ENCODE measurements around the gene KCNQ1.
A peak's percentile ranks its signal among the peaks of the same experiment; 100 is the strongest.

The KCNQ1 gene

DNA sequence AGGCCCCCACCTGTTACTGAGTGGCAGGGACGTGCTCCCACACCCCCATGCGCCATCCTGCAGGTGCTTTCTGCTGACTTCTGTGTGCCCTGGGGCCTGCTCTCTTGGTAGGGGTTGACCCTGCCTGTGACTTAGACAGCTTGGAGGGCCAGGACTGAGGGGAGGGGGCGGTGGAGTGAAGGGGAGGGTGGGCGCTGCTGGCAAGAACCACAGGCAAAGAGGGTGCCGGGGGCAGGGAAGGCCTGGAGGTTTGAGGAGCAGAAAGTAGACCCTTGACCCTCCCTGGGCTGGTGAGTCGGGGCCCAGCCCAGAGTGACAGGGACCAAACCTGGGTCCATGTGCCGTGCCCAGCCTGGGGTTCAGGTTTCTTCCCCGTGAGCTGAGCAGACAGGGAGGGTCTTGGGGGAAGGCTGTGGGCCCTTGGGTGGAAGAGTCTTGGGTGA lies 17.8 kb downstream of the KCNQ1 start:
- no peak for DNase-seq

DNA sequence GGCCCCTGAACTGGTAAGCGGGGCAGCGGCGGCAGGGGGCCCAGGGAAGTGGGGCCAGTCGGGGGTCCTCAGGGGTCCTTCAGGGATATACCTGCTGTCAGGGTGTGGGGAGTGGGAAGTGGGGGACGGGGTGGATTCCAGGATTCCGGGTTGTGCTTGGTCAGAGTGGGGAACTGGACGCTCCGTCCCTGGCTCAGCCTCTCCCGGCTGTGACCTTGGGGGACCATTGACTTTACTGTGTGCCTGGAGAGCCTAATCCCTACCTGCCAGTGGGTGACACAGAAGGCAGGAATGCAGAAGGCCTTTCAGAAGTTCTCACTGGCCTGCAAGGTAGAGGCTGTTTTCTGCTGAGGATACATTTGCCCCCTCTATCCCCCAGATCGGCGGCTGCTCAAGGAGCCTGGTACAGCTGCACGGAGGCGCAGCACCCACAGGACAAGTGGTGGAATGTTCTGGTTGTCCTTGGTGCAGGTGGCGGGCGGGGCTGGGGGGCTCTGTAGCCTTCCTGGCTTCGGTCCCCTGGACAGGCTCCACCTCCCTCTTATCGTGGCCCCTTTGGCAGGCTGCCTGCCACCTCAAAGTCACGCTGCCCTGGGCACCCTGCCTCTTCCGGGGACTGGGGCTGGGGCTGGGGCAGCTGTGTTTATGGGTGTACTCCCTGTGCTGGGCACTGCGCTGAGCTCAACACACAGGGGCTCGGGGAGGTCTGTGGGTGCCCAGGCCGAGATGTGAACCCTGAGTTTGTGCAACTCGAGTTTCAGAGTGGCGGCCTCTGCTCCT lies 18.4 kb downstream of the KCNQ1 start:
- no peak for DNase-seq

DNA sequence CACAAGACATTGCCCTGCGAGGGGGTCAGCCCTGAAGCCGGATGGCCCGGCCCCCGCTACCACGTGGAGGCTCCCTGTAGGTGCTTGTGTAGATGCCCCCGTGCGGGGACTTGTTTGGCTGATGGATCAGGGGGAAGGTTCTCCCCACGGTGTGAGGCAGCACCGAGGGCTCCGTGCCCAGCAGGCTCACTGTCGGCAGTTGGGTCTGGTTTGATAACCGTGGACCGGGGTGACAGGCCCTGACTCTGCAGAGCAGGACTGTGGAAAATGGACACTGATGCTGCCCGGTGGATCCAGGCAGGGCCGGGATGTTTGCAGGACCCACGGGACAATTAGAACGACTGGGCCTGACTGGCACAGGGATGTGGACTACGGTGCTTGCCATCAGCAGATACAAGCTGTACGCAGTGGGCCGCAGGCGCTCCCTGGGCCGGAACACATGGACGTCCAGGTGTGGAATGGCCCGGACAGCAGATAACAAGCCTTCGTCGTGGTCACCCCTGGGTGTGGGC lies 19.0 kb downstream of the KCNQ1 start:
- no peak for DNase-seq

DNA sequence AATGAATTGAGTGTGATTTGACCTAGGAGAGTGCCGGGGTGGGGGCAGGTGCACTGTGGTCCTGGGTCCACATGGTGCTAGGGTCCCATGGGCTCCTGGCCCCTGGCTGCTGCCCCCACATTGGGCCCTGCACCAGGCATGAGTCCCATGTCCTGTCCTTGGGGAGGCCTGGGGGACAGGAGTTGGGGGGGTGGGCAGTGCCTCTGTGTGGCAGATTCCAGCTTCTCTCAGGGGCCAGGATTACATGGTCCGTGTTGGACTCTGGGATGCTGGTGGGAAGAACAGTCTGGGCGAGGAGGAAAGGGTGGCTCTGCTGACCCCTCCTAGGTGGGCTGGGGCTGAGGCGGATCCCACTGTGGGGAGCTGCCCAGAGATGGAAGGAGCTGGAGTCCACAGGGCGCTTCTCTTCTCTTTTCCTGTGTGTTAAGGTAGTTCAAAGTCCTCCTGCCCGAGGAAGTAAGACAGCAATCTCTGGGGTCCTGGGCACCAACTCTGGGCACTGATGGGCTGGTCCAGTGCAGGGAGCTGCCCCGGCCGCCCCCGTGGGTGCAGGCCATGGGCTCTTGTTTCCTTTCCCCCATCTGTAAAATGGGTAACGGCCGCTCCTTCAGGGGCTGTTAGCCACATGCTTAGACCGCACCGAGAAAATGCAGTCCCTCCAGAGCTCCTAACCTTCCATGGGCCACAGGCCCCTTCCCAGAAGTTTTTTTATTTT lies 19.8 kb downstream of the KCNQ1 start:
- no peak for DNase-seq

DNA sequence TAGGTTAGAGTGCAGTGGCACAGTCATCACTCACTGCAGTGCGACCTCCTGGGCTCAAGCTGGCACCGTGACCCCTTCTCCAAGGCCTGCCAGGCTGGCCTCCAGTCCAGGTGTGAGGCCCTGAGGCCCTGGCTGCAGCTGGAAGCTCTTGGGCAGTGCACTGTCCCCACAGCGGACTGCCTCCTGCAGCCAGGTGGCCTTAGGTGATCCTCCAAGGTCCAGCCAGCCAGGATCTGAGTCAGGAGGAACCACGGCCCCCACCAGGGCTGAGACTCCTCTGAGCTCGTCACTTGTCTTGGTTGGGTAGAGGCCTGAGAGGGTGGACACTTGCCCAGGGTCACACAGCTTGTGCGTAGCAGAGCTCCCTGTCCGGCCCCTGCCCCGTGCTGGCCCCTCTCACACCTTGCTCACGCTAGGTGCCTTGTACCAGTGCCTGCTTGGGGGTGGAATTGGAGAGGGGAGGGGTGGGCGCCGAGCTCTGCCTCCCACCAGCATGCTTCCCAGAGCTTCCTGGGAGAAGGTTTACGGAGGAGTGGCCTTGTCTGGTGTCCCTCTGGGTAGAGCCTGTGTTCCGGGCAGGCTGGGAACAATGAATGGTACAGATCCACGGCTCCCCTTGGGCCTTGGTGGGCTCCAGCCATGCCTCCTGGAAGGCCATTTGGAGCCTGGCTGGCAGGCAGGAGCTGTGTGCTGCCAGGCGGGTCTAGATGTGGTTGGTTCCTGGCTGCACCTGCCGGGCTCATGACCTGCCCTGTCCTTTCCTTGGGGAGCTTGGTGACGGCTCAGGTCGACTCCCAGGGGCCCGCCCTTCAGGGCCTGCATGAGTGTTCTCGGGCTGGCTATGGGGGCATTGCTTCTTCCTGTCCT lies 20.6 kb downstream of the KCNQ1 start:
- no peak for DNase-seq

DNA sequence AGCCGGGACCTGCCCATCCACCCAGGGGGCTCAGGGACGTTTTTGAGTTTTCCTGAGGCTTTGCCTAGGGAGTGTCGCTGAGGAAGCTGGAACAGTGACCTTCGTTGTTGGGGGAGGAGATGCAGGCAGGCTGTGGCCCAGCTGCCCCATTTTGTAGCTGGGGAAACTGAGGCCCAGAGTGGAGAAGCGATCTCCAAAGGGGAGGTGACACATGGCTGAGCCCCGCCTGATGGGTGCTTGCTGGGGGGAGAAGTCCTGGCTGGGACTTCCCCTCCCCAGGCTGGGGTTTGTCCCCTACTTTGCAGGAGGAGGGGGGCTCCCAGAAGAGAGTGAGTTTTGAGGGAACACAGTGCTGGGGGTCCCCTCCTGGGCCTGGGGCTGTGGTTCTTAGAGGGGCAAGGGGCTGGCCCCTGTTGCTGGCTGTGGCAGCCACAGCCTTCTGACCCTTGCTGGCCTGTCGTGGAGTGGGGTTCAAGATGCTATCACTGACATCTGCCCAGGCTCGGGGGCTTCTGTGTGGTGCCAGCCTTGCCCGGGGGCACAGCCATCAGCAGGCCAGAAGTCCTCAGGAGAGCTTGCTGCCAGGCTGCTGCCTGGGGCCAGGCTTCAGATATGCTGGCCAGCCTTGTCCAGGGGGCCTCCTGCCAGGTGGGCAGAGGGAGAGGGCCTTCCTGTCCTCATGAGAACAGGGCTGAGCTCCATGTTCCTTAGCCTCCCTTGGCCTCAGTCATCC lies 21.4 kb downstream of the KCNQ1 start:
- DNase-seq: no peak

DNA sequence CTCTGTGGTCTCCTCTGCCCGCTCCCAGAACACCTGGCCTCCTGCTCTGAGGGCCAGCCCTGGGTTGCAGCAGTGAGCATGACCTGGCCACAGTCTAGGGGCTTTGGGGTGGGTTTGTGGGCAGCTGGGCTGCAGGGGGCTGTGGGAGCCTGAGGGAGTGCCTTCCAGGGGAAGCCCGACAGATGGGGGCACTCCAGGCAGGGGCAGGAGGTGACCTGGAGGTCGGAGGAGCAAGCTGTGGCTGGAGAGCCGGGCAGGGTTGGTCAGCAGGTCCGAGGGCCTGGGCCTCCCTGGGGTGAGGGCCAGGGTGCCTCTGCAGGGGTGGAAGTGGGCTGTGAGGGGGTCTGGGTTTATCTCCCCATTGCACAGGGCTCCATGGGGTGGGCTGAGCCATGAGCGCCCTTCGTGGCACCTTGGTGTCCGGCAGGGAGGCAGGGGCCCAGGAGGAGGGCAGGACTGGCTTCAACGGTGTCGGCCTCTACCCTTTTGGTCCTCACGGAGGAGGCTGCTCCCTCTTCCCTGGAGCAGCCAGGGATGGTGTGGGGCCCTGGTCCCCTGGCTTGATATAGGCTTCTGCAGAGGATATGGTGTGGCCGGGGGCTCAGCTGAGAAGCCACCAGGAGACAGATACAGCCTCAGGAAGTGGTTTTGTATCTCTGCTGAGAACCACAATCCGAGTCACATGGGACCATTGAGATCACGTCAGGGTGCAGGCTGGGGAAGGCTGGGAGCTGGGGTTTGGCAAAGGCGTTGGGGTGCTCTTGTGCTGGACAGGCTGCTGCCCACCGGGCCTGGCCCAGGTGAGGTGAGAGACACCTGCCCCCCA lies 22.3 kb downstream of the KCNQ1 start:
- no peak for DNase-seq

DNA sequence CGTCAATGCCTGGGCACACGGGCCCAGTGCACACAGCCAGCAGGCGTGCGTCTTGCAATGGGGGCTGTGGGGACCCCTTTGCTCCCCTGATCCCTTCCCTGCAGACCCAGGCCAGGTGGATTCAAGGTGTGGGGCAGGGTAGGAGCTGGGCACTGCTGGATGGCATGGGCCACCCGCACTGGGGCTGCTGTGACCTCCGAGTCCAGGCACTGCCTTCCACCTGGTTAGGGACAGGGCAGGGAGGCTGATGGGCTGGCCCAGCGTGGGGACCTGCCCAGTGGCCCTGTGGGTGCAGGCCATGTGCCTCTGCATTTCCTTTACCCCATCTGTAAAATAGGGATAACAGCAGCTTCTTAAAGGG lies 22.9 kb downstream of the KCNQ1 start:
- no peak for DNase-seq

DNA sequence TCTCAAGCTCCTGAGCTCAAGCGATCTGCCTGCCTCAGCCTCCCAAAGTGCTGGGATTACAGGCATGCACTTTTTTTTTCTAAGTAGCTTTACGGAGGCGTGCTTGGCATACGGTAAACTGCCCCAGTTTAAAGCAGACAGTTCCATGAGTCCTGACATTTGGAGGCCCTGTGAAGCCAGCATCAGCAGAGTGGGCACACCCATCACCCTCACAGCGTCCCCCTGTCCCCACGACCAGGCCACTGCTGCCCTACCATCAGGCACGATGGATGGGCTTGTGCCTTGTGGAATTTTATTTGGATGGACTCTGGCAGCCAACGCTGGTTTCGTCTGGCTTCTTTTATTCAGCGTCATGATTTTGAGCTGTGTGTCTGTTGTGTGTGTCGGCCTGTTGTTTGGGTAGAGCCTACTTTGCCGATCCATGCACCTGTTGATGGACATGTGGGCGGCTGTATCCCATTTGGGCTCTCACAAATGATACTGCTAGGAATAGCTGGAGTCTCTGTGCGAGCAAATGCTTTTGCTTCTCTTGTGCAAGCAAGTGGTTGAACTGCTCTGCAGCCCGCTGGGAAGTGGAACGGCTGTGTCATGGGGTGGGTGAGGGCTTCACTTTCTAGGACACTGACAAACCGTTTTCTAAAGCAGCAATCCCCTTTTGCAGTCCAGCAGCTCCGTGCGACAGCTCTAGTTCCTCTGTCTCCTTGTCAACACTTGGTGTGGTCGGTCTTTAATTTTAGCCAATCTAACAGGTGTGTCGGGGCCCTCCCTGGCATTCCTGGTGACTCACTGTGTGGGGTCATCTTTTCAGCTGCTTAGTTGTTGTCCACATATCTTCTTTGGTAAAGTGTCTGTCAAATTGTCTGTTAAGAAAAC lies 23.8 kb downstream of the KCNQ1 start:
- no peak for DNase-seq

DNA sequence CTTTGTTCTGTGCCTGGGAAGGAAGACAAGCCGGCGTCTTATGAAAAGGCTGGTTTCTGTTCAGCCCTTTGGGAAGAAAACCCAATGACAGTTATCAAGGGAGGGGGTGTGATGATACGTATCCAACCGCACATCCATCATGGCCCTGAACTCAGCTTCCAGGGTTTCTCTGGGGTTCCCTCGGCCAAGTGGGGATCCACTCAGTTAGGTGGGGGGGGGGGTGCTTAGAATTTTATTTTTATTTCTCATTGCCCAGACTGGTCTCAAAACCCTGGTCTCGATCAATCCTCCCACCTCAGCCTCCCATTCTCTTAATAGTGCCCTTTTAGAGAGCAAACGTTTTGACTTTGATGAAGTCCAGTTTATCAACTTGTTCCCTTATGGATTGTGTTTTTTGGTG lies 25.7 kb downstream of the KCNQ1 start:
- DNase-seq: no peak

DNA sequence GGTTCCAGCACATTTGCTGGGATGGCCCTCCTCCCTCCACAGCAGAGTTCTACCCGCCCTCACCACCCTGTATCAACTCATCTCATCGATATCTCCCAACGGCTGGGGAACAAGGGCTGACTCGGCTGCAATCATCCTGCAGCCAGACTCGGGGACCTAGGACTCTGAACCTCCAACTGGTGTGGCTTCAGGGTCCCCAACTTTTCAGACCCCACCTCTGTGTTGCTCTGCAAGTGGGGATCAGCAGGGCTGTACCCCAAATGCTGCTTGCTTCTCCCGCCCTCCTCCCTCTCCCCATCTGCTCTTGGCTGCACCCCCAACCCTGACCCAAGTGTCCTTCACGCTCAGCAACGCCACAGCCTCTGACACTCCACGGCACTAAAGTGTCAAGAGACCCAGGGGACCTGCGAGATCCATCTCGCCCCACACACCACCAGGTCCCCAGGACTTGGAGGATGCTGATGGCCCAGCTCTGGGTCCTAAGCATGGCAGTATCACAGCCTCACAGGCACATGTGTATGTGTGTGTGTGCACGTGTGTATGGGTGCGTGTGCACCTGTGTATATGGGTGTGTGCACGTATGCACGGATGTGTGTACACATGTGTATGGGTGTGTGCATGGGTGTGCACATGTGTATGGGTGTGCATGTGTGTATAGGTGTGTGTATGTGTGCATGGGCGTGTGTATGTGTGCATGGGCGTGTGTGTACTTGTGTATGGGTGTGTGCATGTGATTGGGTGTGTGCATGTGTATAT lies 26.4 kb downstream of the KCNQ1 start:
- no peak for DNase-seq

DNA sequence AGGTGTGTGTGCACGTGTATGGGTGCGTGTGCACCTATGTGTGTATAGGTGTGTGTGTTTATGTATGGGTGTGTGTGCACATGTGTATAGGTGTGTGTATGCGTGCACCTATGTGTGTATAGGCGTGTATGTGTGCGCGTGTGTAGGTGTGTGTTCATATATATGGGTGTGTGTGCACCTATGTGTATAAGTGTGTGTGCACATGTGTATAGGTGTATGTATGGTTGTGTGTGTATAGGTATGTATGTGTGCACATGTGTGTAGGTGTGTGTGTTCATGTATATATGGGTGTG lies 26.9 kb downstream of the KCNQ1 start:
- DNase-seq: no peak

DNA sequence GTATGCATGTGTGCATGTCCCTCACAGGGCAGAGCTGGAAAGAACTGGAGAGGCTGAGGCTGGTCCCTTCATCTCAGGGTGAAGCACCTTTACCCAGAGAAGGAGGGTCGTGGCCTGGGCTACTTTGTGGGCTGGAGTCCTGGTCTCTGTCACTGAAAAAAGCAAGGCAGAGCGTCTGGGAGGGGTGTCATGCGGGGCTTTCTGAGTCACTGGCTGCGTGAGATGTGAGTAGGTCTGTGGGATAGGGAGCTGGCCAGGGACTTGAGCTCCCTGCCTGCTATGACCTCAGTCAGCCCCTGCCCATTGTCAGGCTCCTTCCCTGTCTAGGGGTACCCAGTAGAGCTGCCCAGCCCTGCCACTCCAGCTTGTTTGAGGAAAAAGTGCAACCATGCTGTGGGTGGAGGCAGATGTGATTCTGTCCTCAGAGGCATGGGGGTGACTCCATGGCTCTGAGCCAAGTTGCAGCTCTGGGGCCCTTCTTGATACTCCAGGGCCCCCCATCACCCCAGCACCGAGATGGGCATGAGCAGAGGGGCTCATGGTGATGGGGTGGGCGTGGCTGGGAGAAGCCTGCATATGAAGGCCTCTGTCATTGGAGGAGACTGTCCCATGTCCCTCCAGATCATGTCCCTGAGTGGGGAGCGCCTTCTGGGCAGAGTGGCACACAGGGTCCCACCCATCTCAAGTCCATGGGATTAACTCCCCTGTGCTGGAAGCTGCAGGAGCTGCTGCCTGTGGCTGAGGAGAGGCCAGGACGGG lies 27.8 kb downstream of the KCNQ1 start:
- no peak for DNase-seq

DNA sequence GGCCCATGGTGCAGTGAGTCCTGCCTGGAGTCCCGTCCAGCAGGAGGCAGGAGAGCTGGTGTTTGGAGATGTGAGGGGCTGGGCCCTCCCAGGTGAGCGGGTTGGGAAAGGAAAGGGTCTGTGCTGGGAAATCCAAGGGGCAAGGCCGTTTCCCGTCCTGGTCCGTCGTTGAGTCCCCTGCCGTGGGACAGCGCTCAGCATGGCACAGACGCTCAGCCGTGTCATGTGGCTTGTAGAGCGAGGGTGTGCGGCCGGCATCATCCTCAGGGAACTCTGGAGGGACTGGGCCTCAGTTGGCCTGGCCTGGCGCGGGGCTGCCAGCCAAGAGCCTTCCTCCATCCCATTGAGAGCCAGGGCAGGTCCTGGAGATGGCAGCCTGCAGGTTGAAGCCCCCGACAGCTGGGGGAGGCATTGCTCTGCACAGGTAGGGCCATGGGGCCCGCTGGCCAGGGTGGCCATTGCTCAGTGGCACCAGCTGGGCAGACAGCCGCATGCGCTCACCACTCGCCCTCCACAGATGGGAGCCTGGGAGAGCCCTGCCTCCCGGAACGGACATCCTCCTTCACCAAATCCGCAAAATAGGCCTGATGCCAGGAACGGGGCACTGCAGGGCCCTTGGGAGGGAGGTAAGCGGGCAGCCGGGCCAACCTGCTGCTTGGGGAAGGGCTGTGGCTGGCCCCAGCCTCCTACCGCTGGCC lies 28.7 kb downstream of the KCNQ1 start:
- no peak for DNase-seq

DNA sequence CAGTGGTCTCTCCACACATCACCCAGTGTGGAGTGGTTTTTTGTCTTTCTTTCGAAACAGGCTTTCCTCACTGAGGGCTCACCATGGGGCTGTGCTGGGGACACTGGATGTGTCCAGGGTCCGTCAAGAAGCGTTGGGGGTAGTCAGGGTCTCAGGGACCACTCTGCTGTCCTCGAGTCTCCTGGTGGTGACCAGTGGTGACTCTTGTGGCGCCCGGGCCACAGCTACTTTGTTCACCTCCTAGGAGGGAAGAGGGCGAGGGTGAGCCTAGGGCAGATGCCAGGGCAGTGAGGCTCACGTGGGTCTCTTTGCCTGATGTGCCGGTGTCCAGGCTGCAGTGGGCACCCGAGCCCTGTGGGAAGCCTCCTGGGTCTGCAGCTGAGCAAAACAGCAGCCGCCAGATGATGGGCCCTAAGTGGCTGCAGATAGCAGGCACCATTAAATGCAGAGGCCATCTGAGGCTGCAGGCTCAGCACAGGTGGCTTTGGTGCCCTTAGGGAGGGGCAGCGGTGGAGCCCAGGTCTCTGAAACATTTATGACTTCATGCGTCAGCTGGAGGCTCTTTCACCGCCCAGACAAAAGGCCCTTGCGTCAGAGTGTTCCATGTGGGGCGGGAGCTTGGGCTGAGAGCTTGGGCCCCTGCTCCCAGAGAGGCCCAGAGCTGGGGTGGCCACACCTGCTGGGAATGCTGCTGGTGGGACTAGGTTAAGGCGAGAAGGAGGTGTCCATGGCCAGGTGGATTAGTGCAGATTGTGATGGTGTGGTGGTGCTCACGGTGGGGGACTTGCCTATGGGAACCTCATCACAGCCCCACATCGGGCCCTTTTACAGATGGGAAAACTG lies 29.5 kb downstream of the KCNQ1 start:
- DNase-seq: peak; percentile 95

DNA sequence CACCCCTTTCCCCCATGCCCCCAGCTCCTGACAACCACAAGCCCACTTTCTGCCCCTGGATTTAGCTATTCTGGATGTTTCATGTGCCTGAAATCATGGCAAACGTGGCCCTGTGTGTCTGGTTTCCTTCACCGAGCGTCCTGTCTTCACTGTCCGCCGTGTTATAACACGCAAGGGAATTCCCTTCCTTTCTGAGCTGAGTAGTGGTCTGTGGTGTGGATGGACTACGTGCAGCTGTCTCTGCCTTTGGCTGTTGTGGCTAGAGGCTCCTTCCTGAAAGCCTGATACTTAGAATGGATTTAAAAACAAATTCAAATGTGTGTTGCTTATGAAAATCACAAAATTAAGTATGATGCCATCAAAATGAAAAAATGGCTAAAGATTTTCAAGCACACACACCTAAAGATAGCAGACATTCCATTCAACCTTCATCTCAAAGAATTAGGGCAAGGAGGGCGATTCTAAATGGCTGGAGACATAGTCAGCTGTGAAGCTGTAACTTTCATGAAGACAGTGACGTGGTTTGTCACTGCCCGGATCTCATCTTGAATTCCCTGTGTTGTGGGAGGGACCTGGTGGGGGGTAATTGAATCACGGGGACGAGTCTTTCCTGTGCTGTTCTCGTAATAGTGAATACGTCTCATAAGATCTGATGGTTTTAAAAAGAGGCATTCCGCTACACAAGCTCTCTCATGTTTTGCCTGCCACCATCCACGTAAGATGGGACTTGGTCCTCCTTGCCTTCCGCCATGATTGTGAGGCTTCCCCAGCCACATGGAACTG lies 30.5 kb downstream of the KCNQ1 start:
- DNase-seq: no peak

DNA sequence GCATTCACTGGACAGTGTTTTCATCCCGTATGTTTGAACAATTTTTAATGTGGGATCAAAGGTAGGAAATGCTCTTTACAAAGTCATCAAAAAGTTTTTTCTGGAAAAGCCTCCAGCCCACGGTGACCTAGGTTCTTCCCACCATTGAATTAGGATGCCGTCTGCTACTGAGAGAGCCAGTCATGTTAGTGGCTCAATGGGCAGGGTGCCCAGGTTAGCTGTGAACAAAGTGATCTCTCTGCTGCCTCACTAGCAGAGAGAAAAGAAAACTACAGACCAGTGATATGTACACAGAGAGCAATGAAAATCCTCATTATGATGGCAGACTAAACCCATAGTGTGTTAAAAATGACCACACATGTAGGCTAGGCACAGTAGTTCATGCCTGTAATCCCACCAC lies 32.4 kb downstream of the KCNQ1 start:
- DNase-seq: no peak
